ENCODE results near the gene TMEM134. TPM values are rescaled to one million over a fixed set of nuclear protein-coding genes. Genes with fewer than 3 reads are reported as not detected.

TMEM134 gene
- total and polyA plus RNA-seq, 11 donors, result 67.0 to 146 (median 83.6) TPM

DNA sequence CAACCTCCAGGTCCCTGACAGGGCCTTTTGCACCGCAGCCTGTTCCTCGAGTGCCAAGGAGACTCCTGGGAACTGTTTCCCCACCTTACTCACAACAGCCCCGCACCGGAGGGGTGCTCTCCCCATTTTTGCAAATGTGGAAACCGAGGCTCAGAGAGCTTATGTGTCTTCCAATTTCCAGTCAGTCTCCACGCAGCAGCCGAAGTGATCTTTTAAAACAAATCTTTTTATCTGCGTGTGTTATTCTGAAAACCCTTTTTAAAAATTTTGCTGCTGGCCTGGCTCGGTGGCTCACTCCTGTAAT lies 409 bp upstream of the TMEM134 start:
- H3K27ac ChIP-seq, result peak overlapping the region; percentile 72 to 94 (median 90)
- no peak for TF ChIP-seq POLR2A (IDR thresholded peaks at IDR 0.05)
- TF ChIP-seq, protein P1, sequence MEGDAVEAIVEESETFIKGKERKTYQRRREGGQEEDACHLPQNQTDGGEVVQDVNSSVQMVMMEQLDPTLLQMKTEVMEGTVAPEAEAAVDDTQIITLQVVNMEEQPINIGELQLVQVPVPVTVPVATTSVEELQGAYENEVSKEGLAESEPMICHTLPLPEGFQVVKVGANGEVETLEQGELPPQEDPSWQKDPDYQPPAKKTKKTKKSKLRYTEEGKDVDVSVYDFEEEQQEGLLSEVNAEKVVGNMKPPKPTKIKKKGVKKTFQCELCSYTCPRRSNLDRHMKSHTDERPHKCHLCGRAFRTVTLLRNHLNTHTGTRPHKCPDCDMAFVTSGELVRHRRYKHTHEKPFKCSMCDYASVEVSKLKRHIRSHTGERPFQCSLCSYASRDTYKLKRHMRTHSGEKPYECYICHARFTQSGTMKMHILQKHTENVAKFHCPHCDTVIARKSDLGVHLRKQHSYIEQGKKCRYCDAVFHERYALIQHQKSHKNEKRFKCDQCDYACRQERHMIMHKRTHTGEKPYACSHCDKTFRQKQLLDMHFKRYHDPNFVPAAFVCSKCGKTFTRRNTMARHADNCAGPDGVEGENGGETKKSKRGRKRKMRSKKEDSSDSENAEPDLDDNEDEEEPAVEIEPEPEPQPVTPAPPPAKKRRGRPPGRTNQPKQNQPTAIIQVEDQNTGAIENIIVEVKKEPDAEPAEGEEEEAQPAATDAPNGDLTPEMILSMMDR (IDR thresholded peaks at IDR 0.05), result peak in 1 of 12 donors; percentile 3
- no peaks in the 10 kb centered on the region for H3K36me3 ChIP-seq
- H3K4me3 ChIP-seq, result peak overlapping the region; percentile 56 to 98 (median 85)
- H3K27me3 ChIP-seq, result no peaks in the 10 kb centered on the region
- 11 to 19% (median 15%) methylated on average over 9 of the region's 9 CpGs for WGBS, 4 donors
- ATAC-seq (no peak), DNase-seq (no peak)
- peaks cover 0 to 37% (median 20%) of the 10 kb centered on the region in 12 donors for H3K4me1 ChIP-seq
- intact Hi-C loops (cut with DNase I), result loop anchor here (1.0 to 10.0 kb wide), 11 partner anchors 27 to 69 kb away; partner anchors contain the start of genes PPP1CA (in 9 of the 10), TBC1D10C (in 7 of the 10), PITPNM1 (in 3 of the 10) and CDK2AP2 (in 2 of the 10)
- no peaks in the 10 kb centered on the region for H3K9me3 ChIP-seq

DNA sequence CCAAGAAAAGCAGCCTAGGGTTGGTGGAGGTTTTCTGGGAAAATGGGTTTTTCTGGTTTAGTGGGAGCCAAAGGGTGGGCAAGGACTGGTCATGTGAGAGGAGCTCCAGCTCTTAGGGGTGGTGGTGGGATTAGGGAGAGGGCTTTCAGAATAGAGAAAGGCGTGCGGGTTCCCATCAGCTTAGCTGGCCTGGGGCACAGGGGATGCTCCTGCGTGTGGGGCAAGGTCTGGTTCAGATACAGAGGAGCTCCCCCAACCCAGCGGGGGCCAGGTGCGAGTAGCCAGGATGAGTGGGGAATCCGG lies 644 bp downstream of the TMEM134 start:
- peaks cover 0 to 47% (median 27%) of the 10 kb centered on the region in 12 donors for H3K4me1 ChIP-seq
- ATAC-seq (no peak), DNase-seq (no peak)
- H3K4me3 ChIP-seq, result peak overlapping the region; percentile 56 to 98 (median 85)
- no peaks in the 10 kb centered on the region for H3K36me3 ChIP-seq
- peak overlapping the region; percentile 72 to 94 (median 90) for H3K27ac ChIP-seq
- intact Hi-C loops (cut with DNase I), result loop anchor here (2.0 to 10.0 kb wide), 8 partner anchors 26 to 68 kb away; partner anchors contain the start of genes PPP1CA (in 8 of the 10), TBC1D10C (in 7 of the 10), PITPNM1 (in 2 of the 10) and CDK2AP2 (in 1 of the 10)
- WGBS, 4 donors, result 2 to 8% (median 4%) methylated on average over 6 of the region's 6 CpGs
- no peaks in the 10 kb centered on the region for H3K27me3 ChIP-seq
- TF ChIP-seq, protein P1 (IDR thresholded peaks at IDR 0.05), result no peak
- TF ChIP-seq POLR2A (IDR thresholded peaks at IDR 0.05), result no peak
- no peaks in the 10 kb centered on the region for H3K9me3 ChIP-seq

DNA sequence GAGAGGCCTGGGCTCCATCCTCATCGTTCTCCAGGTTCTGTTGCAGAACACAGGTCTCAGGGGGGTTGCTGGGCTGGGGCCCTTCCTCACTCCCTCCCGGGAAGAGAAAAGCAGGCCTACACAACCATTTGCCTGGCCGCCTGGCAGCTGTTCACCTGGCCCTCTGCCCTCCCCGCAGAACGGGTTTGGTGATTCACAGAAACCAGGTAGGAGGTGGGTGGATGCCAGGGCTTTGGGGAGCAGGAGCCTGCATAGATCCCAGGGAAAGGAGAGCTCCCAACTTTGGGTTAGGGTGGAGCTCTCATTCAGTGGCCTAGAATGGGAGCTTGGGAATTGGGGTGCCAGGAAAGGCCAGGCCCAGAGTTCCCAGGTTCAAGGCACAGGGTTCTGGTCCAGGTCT lies 995 bp downstream of the TMEM134 start:
- intact Hi-C loops (cut with DNase I), result loop anchor here (2.0 to 10.0 kb wide), 8 partner anchors 25 to 67 kb away; partner anchors contain the start of genes PPP1CA (in 8 of the 10), TBC1D10C (in 7 of the 10), PITPNM1 (in 2 of the 10) and CDK2AP2 (in 1 of the 10)
- H3K36me3 ChIP-seq, result no peaks in the 10 kb centered on the region
- no peak for TF ChIP-seq POLR2A (IDR thresholded peaks at IDR 0.05)
- TF ChIP-seq, protein P1 (IDR thresholded peaks at IDR 0.05), result no peak
- ATAC-seq, result no peak
- no peaks in the 10 kb centered on the region for H3K9me3 ChIP-seq
- no peaks in the 10 kb centered on the region for H3K27me3 ChIP-seq
- H3K4me1 ChIP-seq, result peaks cover 0 to 48% (median 27%) of the 10 kb centered on the region in 12 donors
- WGBS, 4 donors, result 21 to 40% (median 30%) methylated on average over 5 of the region's 5 CpGs
- peak overlapping the region in 9 of 12 donors; percentile 83 to 94 (median 90) for H3K27ac ChIP-seq
- DNase-seq, result no peak
- H3K4me3 ChIP-seq, result peak overlapping the region in 11 of 12 donors; percentile 56 to 98 (median 85)

DNA sequence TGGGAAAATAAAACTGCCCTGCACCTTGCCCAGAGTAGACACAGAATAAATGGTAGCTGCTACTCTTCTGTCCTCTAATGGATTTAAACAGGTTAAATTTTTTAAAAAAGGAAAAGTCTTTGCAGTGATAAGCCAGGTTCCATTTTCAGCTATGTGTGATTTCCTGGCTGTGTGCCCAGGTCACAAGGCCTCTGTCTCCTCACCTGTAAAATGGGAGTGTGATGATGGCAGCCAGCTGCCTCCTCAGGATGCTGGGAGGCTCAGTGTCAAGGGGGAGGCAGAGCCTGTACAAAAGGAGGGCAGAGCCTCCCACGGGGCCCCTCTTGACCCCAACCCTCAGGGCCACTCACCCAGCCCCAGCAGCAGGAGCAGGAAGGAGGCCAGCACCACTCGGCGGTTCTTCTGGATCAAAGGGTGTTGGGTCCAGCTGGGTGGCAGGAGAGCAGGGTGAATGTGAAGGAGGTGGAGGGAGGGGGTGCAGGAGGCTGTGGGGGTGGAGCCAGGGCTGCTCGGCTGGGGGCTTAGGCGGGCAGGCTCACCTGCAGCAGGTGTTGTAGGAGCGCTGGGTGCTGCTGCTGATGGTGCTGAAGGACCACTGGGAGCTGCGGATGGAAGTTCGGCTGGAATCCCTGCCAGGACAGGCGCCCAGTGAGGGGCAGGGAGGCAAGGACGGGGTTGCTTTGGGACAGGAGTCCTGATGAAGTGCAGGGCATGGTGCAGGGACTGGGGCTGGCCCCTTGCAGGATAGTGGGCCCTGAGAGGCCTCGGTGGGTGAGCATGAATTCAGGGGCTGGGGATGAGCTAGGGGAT lies 1.9 kb downstream of the TMEM134 start:
- Histone ChIP-seq H3K36me3 (no peaks in the 10 kb centered on the region), H3K9me3 (no peaks in the 10 kb centered on the region), H3K27me3 (no peaks in the 10 kb centered on the region), H3K4me3 (peak overlapping the region in 1 of 12 donors; percentile 98), H3K27ac (peak overlapping the region in 1 of 12 donors; percentile 89), H3K4me1 (peaks cover 0 to 48% (median 27%) of the 10 kb centered on the region in 12 donors)
- WGBS, 4 donors, result 73 to 82% (median 77%) methylated on average over 10 to 11 of the region's 11 CpGs
- TF ChIP-seq, protein P1 (IDR thresholded peaks at IDR 0.05), result no peak
- TF ChIP-seq POLR2A (IDR thresholded peaks at IDR 0.05), result no peak
- ATAC-seq (no peak), DNase-seq (no peak)
- intact Hi-C loops (cut with DNase I), result loop anchor here in 7 of 10 donors (5.0 to 10.0 kb wide), 3 partner anchors 40 to 65 kb away; partner anchors contain the start of genes PPP1CA (in 7 of the 7), TBC1D10C (in 7 of the 7), CDK2AP2 (in 1 of the 7) and PITPNM1 (in 1 of the 7)

All from heart left ventricle (tissue), 16 donors.